IPS-NIHi11 (cell line): ENCODE results near the gene PLD5.

ENCODE experiments used
- DNase-seq: peaks from one replicate; pipeline ENCODE4 v3.0.0; 2012; ENCODE audit warnings: mixed read lengths, low spot score

The PLD5 gene

GRCh38 chr1:242056988-242057744 lies 467.3 kb downstream of the PLD5 start:
- no peak for DNase-seq

GRCh38 chr1:242055749-242056320 lies 468.7 kb downstream of the PLD5 start:
- DNase-seq, result no peak

DNA sequence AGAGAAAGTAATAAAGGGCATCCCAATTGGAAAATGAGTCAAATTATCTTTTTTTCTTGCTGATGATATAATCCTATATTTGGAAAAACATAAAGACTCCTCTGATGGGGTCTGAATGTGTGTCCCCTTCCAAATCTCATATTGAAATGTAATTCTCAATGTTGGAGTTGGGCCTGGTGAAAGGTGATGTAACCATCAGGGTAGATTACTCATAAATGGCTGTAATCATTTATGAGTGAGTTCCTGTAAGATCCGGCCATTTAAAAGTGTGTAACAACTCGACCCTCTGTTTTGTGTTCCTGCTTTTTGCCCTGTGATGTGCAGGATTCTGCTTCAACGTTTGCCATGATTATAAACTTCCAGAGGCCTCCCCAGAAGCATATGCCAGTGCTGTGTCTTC lies 481.3 kb downstream of the PLD5 start:
- no peak for DNase-seq

DNA sequence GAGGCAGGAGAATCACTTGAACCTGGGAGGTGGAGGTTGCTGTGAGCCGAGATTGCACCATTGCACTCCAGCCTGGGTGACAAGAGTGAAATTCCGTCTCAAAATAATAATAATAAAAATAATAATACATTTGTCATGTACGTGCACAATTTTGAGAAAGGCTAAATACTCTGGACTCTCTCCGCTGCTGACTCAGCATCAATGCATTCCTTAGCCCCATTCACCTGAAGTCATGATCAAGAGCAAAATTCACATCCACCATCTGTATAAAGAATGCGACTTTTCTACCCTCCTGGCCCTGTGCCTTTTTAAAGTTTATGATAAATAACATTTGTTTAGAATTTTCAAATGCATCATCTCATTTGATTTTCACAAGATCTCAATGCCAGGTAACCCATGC lies 490.1 kb downstream of the PLD5 start:
- no peak for DNase-seq

DNA sequence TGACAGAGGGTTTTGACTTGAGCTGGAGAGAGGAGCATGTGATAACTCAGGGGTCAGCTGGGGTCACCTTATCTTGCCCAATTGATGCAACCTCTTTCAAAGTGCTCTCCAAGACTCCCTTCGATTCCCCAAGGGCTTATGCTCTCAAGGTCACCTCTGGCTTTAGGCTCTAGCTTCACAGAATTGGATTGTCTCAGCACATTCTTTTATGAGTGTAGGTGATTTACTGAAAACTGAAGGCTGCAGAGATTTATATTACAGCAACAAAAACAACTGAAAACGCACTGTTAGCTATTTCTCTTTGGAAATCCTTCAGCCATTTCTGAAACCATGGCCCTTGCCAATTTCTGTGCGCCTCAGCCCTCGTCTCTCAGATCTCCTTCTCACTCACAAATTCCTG lies 491.1 kb downstream of the PLD5 start:
- no peak for DNase-seq
